ENCODE results near the gene PRICKLE4.
"Not testable (repeated sequence)": the region's sequence is repeated elsewhere in the genome, so short reads cannot be mapped to it uniquely, and the experiment has no call there.

Gene PRICKLE4

GRCh38 chr6:41746107-41746506 is 34.5 kb upstream of the PRICKLE4 start:
- no peak for DNase-seq

GRCh38 chr6:41747256-41748101 is 33.1 kb upstream of the PRICKLE4 start, which contains the start of gene PGC:
PGC (minus strand) TSS chr6:41747397; CDS start chr6:41747334, 63 bp downstream.
- no peak for DNase-seq

GRCh38 chr6:41748102-41748477 is 32.5 kb upstream of the PRICKLE4 start:
- no peak for DNase-seq

GRCh38 chr6:41748542-41748941 is 32.0 kb upstream of the PRICKLE4 start:
- DNase-seq, result no peak

- no peak for DNase-seq
These were observed 30.2 kb upstream of the PRICKLE4 start for GRCh38 chr6:41750374-41750773.

GRCh38 chr6:41755895-41756294 is 24.7 kb upstream of the PRICKLE4 start:
- no peak for DNase-seq

GRCh38 chr6:41756354-41756753 is 24.2 kb upstream of the PRICKLE4 start:
- no peak for DNase-seq

GRCh38 chr6:41757271-41757670 is 23.3 kb upstream of the PRICKLE4 start:
- no peak for DNase-seq

- no peak for DNase-seq
These were observed 22.5 kb upstream of the PRICKLE4 start for GRCh38 chr6:41757931-41758640.

GRCh38 chr6:41758641-41759035 is 21.9 kb upstream of the PRICKLE4 start:
- DNase-seq, result no peak

- DNase-seq, result no peak
These were observed 21.3 kb upstream of the PRICKLE4 start for GRCh38 chr6:41759106-41759904.

GRCh38 chr6:41759905-41760579 is 20.5 kb upstream of the PRICKLE4 start:
- no peak for DNase-seq

- no peak for DNase-seq
These were observed 17.1 kb upstream of the PRICKLE4 start for GRCh38 chr6:41763470-41763869.

- DNase-seq, result not testable (repeated sequence)
These were observed 14.4 kb upstream of the PRICKLE4 start for GRCh38 chr6:41766043-41766664.

GRCh38 chr6:41767112-41767833 is 13.3 kb upstream of the PRICKLE4 start:
- no peak for DNase-seq

GRCh38 chr6:41768545-41769308 is 11.9 kb upstream of the PRICKLE4 start:
- DNase-seq, result no peak

- DNase-seq, result no peak
These were observed 11.2 kb upstream of the PRICKLE4 start for GRCh38 chr6:41769376-41769775.

- DNase-seq, result no peak
These were observed 10.1 kb upstream of the PRICKLE4 start for GRCh38 chr6:41770381-41771057.

- DNase-seq, result no peak
These were observed 9.3 kb upstream of the PRICKLE4 start for GRCh38 chr6:41771058-41771983.

All from activated T-cell treated with anti-CD3 and anti-CD28 coated beads, Interleukin-2, amount 50 U/mL, for 48 hours (primary cell).